GM23338 (cell line): ENCODE results near the gene RNF7. TPM values are rescaled to one million over a fixed set of nuclear protein-coding genes. Genes with fewer than 3 reads are reported as not detected.

Experiments
- EZH2 ChIP-seq: fragments of 200-600 bp; sonication (generic); IDR thresholded peaks from one replicate; pipeline ENCODE4 v1.8.0; 2017; ENCODE audit warnings: antibody characterized with exemption, mild to moderate bottlenecking, low read depth; ENCODE audit not compliant: unreplicated experiment
- polyA plus RNA-seq: library from polyadenylated mRNA; unstranded; fragments of >200 nt; fragmentation: Nextera tagmentation; extraction: Ambion mirVana; gene quantifications from 2 replicates; pipeline ENCODE4 v1.2.1, GENCODE V29; 2016
- small RNA-seq: library from RNA; depleted of rRNA; stranded (forward); fragments of <200 nt; gene quantifications from one replicate; pipeline ENCODE3, GENCODE V24; 2014; ENCODE audit warnings: low replicate concordance
- total RNA-seq: library from RNA; depleted of rRNA; stranded (reverse); fragments of >200 nt; shearing (Covaris generic); gene quantifications from 2 replicates; pipeline ENCODE4 v1.2.3, GENCODE V29; 2014; rRNA removed
- TF ChIP-seq, protein P1 (sequence below): fragments of 250-450 bp; sonication (Bioruptor Pico); IDR thresholded peaks from 2 replicates; pipeline ENCODE4 v1.5.0; 2020; ENCODE audit warnings: mild to moderate bottlenecking, moderate library complexity

Gene RNF7
- total and polyA plus RNA-seq, 2 experiments from 2014 or later, result 156 to 254 TPM

DNA sequence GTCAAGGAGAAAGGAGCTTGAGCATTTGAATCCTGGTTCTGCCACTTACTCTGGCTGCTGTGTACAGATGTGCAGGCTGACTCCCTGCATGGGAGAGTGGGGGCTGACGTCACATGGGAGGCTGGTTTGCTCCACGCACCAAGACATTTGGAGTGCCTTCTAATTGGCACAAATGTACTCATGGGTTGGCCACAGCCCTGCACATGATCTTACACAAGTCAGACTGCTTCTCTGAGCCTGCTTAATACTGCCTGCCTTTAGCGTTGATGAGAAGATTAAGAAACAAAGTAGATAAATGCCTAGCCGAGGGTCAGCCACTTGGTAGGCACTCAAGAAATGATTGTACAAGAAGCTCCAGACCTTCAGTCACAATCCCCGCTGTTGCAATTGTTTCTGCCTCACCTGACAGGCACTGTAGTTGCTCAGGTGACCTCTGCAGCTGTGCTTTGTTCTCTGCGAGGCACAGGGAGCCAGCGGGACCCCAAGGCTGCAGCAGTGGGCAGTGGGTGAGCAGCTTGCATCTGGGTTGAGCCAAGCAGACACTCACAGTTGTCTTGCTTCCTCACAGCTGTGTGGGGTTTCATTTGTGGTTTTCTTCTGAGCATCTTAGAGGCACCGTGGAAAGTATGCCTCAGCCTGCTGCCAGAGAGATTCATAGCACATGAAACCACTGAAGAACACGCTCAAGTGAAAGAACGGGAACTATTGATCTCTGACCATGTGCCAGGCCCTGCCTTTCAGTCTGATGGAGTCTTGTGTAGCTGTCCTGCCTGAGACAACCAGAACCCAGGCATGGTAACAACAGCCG lies 58.2 kb downstream of the RNF7 start (continued):
- TF ChIP-seq, protein P1, sequence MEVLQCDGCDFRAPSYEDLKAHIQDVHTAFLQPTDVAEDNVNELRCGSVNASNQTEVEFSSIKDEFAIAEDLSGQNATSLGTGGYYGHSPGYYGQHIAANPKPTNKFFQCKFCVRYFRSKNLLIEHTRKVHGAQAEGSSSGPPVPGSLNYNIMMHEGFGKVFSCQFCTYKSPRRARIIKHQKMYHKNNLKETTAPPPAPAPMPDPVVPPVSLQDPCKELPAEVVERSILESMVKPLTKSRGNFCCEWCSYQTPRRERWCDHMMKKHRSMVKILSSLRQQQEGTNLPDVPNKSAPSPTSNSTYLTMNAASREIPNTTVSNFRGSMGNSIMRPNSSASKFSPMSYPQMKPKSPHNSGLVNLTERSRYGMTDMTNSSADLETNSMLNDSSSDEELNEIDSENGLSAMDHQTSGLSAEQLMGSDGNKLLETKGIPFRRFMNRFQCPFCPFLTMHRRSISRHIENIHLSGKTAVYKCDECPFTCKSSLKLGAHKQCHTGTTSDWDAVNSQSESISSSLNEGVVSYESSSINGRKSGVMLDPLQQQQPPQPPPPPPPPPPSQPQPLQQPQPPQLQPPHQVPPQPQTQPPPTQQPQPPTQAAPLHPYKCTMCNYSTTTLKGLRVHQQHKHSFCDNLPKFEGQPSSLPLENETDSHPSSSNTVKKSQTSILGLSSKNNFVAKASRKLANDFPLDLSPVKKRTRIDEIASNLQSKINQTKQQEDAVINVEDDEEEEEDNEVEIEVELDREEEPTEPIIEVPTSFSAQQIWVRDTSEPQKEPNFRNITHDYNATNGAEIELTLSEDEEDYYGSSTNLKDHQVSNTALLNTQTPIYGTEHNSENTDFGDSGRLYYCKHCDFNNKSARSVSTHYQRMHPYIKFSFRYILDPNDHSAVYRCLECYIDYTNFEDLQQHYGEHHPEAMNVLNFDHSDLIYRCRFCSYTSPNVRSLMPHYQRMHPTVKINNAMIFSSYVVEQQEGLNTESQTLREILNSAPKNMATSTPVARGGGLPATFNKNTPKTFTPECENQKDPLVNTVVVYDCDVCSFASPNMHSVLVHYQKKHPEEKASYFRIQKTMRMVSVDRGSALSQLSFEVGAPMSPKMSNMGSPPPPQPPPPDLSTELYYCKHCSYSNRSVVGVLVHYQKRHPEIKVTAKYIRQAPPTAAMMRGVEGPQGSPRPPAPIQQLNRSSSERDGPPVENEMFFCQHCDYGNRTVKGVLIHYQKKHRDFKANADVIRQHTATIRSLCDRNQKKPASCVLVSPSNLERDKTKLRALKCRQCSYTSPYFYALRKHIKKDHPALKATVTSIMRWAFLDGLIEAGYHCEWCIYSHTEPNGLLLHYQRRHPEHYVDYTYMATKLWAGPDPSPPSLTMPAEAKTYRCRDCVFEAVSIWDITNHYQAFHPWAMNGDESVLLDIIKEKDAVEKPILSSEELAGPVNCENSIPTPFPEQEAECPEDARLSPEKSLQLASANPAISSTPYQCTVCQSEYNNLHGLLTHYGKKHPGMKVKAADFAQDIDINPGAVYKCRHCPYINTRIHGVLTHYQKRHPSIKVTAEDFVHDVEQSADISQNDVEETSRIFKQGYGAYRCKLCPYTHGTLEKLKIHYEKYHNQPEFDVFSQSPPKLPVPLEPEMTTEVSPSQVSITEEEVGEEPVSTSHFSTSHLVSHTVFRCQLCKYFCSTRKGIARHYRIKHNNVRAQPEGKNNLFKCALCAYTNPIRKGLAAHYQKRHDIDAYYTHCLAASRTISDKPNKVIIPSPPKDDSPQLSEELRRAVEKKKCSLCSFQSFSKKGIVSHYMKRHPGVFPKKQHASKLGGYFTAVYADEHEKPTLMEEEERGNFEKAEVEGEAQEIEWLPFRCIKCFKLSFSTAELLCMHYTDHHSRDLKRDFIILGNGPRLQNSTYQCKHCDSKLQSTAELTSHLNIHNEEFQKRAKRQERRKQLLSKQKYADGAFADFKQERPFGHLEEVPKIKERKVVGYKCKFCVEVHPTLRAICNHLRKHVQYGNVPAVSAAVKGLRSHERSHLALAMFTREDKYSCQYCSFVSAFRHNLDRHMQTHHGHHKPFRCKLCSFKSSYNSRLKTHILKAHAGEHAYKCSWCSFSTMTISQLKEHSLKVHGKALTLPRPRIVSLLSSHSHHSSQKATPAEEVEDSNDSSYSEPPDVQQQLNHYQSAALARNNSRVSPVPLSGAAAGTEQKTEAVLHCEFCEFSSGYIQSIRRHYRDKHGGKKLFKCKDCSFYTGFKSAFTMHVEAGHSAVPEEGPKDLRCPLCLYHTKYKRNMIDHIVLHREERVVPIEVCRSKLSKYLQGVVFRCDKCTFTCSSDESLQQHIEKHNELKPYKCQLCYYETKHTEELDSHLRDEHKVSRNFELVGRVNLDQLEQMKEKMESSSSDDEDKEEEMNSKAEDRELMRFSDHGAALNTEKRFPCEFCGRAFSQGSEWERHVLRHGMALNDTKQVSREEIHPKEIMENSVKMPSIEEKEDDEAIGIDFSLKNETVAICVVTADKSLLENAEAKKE (CRISPR knock-in tag), result no peak
- TF ChIP-seq EZH2, result no peak

Small RNA genes within 50 kb of the gene (small RNA-seq; reads per million reads assigned to genes)
- gene AC112771.1, result not detected

Other genes starting within 250 kb of the RNF7 start
- gene GRK7, start 25.1 kb downstream of the RNF7 start, total RNA-seq, result not detected in 2 replicates
- gene GRK7, start 25.1 kb downstream of the RNF7 start, polyA plus RNA-seq, result not detected in 2 replicates
- 135 and 165 TPM in 2 replicates for gene ATP1B3, start 138.3 kb downstream of the RNF7 start, total RNA-seq
- gene ATP1B3, start 138.3 kb downstream of the RNF7 start, polyA plus RNA-seq, result 275 and 315 TPM in 2 replicates